Activated T-helper 2 cell treated with anti-CD3 and anti-CD28 coated beads, Interferon-gamma antibody, Interleukin-2, Interleukin-4, amounts not matched to agents 10 μg/mL and 5 μg/mL and 100 μg/mL, durations not matched to agents 14 hours and 24 hours and 36 hours (primary cell): ENCODE data around the gene DNAJC1. TPM values are rescaled to one million over a fixed set of nuclear protein-coding genes. Genes with fewer than 3 reads are reported as not detected.

Experiments
- DNase-seq: peaks from one replicate; pipeline ENCODE4 v3.0.0; 2021; ENCODE audit warnings: low spot score
- H3K27ac Mint-ChIP-seq: one replicate; pipeline ENCODE4 v1.8.0; 2021; ENCODE audit warnings: mixed read lengths
- H3K27me3 Mint-ChIP-seq: one replicate; pipeline ENCODE4 v1.8.0; 2021; ENCODE audit warnings: low read depth, mixed read lengths
- H3K36me3 Mint-ChIP-seq: one replicate; pipeline ENCODE4 v1.8.0; 2021; ENCODE audit warnings: low read depth, mixed read lengths
- H3K4me1 Mint-ChIP-seq: one replicate; pipeline ENCODE4 v1.8.0; 2021; ENCODE audit warnings: low read depth, mixed read lengths
- H3K4me3 Mint-ChIP-seq: one replicate; pipeline ENCODE4 v1.8.0; 2021; ENCODE audit warnings: low read depth, mild to moderate bottlenecking, moderate library complexity, mixed read lengths
- H3K9me3 Mint-ChIP-seq: one replicate; pipeline ENCODE4 v1.8.0; 2021; ENCODE audit warnings: mixed read lengths
- intact Hi-C: fragments of 100-400 bp; cut with micrococcal nuclease; formaldehyde crosslinking; loops from one replicate; pipeline ENCODE4 v1.15.1; 2023
- total RNA-seq: library from RNA; stranded (reverse); gene quantifications from 2 replicates; pipeline ENCODE4 v1.2.3, GENCODE V29; 2022

DNAJC1 gene
- total RNA-seq, 1 donor from 2014 or later = 24.0 TPM

DNA sequence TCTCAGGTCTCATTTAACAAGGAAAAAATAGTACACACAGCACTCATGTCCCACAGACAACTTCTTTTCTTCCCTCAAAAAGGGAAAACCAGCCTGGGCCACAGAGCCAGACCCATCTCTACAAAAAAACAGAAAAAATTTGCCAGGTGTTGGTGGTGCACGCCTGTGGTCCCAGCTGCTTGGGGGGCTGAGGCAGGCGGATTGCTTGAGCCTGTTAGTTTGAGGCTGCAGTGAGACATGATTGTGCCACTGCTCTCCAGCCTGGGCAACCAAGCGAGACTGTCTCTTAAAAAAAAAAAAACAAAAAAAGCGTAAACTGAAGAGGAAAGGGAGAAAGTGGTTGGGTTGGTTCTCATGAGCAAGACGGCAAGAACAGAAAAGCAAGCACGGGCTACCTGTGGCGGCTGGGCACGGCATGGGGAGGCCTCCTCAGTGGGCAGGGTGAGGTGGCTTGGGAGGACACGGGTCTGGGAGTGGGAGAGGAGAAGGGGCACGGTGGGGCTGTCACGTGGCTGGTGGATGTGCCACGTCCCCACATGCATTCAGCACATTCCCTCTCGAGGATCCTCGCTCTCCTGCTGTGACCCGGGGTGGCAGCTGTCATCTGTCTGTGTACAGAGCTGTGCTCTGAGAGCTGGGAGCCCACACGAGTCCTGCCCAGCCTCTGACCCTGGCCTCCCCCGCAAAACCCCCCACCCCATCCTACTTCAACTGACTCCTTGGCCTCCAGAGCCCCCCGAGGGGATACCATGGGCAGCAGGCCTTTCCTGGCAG, 249.8 kb downstream of the DNAJC1 start:
- intact Hi-C loops = no loop called here
- Mint-ChIP-seq H3K4me1 (peaks cover 3% of the 10 kb centered on the region), H3K27me3 (no peaks in the 10 kb centered on the region), H3K9me3 (no peaks in the 10 kb centered on the region), H3K27ac (no peak overlapping the region), H3K36me3 (no peaks in the 10 kb centered on the region), H3K4me3 (no peak overlapping the region)
- DNase-seq = no peak

DNA sequence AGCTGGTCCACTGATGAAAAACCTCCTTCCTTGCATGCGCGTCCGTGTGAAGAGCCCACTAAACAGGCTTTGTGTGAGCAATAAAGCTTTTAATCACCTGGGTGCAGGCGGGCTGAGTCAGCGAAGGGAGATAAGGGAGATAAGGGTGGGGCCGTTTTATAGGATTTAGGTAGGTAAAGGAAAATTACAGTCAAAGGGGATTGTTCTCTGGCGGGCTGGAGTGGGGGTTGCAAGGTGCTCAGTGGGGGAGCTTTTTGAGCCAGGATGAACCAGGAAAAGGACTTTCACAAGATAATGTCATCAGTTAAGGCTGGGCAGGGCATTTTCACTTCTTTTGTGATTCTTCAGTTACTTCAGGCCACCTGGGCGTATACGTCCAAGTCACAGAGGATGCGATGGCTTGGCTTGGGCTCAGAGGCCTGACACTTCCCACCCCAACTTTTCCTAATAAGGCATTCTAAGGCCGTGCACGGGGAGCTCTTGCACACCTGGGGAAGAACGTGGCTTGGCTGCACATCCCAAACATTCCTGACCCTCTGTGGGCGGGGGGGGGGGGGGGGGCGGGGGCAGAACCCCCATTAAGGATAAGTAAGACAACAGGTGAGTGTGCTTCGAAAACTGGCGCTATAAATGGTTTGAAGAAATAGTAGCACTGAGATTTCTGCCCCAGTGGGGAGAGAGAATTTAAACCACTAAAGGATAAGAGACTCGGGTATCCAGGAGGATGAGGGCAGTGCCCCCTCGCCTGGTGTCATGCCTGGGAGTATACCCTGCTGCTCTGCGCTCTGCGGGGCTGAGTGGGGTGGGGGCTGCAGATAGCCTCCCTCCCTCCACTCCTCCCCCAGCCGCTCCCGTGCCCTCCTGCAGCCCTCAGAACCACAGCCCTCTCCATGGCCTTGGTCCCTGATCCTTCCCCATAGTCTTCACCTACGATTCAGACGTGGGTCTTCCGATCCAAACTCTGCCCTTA, 251.9 kb downstream of the DNAJC1 start:
- no peak overlapping the region for H3K27ac Mint-ChIP-seq
- peaks cover 3% of the 10 kb centered on the region for H3K4me1 Mint-ChIP-seq
- H3K4me3 Mint-ChIP-seq = no peak overlapping the region
- no peaks in the 10 kb centered on the region for H3K9me3 Mint-ChIP-seq
- DNase-seq = no peak
- H3K36me3 Mint-ChIP-seq = no peaks in the 10 kb centered on the region
- intact Hi-C loops = no loop called here
- H3K27me3 Mint-ChIP-seq = no peaks in the 10 kb centered on the region

- Mint-ChIP-seq H3K4me1 (peaks cover 8% of the 10 kb centered on the region), H3K4me3 (no peak overlapping the region), H3K27me3 (no peaks in the 10 kb centered on the region), H3K36me3 (peaks cover 5% of the 10 kb centered on the region), H3K9me3 (no peaks in the 10 kb centered on the region), H3K27ac (no peak overlapping the region)
- intact Hi-C loops = no loop called here
- no peak for DNase-seq
Observed at GRCh38 chr10:21750424-21750823, 253.1 kb downstream of the DNAJC1 start.

GRCh38 chr10:21749788-21750187, 253.7 kb downstream of the DNAJC1 start:
- Mint-ChIP-seq H3K4me1 (peaks cover 8% of the 10 kb centered on the region), H3K4me3 (no peak overlapping the region), H3K27ac (no peak overlapping the region), H3K9me3 (no peaks in the 10 kb centered on the region), H3K36me3 (peaks cover 5% of the 10 kb centered on the region), H3K27me3 (no peaks in the 10 kb centered on the region)
- DNase-seq = no peak
- intact Hi-C loops = no loop called here

- intact Hi-C loops = no loop called here
- H3K36me3 Mint-ChIP-seq = peaks cover 18% of the 10 kb centered on the region
- no peak overlapping the region for H3K27ac Mint-ChIP-seq
- H3K27me3 Mint-ChIP-seq = no peaks in the 10 kb centered on the region
- peaks cover 8% of the 10 kb centered on the region for H3K4me1 Mint-ChIP-seq
- H3K9me3 Mint-ChIP-seq = no peaks in the 10 kb centered on the region
- DNase-seq = no peak
- no peak overlapping the region for H3K4me3 Mint-ChIP-seq
Observed at GRCh38 chr10:21747809-21748208, 255.7 kb downstream of the DNAJC1 start.

- peaks cover 10% of the 10 kb centered on the region for H3K4me1 Mint-ChIP-seq
- no peaks in the 10 kb centered on the region for H3K9me3 Mint-ChIP-seq
- H3K27me3 Mint-ChIP-seq = no peaks in the 10 kb centered on the region
- H3K36me3 Mint-ChIP-seq = peaks cover 32% of the 10 kb centered on the region
- no peak for DNase-seq
- H3K27ac Mint-ChIP-seq = no peak overlapping the region
- H3K4me3 Mint-ChIP-seq = no peak overlapping the region
- intact Hi-C loops = no loop called here
Observed at GRCh38 chr10:21746118-21746517, 257.4 kb downstream of the DNAJC1 start.

DNA sequence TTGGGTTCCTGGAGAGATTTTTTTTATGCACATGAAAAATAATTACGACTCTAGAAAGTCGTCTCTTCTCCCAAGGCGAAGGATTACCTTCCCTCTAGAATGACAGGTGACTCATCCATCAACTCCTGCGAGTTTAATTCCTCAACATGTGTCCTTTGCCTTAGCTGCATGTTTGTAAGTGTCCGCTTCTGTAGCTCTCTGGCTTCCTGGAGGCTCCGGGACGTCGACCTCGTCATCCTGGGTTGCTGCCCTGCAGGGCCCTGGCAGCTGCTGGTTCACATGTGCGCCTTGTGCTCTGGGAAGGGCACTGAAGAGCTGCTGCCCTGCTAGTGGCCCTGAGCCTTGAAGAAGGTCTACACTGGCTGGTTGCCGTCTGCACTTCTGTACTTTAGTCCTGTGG, 259.3 kb downstream of the DNAJC1 start:
- H3K27ac Mint-ChIP-seq = no peak overlapping the region
- no peak for DNase-seq
- intact Hi-C loops = no loop called here
- no peak overlapping the region for H3K4me3 Mint-ChIP-seq
- peaks cover 46% of the 10 kb centered on the region for H3K36me3 Mint-ChIP-seq
- H3K9me3 Mint-ChIP-seq = no peaks in the 10 kb centered on the region
- no peaks in the 10 kb centered on the region for H3K27me3 Mint-ChIP-seq
- peaks cover 22% of the 10 kb centered on the region for H3K4me1 Mint-ChIP-seq

DNA sequence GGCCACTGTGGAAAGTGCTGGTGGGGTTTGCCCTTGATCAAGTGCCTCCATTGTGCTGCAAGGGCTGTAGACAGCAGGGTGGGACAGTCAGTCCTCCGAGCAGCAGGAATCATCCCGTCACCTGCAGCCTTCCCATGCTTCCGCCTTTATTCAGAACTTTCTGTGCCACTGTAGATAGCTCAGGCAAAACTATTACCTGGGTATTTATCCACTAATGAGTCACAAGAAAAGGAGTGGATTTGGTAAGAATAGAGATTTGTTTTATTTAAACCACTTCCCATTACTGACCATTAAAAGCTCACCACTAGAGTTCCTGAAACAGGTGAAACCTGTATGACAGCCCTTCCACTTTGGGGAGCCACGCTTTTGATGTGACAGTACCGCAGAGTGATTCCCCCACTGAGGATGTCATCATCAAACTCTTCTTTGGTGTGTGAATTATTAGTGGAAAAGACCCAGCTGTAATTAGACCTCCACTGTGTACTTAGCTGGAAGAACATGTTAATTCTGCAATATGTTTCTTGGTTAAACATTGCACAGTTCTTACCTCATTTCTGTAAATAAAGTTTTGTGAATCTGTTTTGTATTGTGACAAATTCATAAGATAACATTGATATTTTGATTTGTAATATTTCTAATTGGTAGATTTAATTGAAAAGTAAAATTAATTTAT, 260.7 kb downstream of the DNAJC1 start:
- Mint-ChIP-seq H3K4me1 (peaks cover 25% of the 10 kb centered on the region), H3K36me3 (peaks cover 53% of the 10 kb centered on the region), H3K4me3 (no peak overlapping the region), H3K27ac (no peak overlapping the region), H3K27me3 (no peaks in the 10 kb centered on the region), H3K9me3 (no peaks in the 10 kb centered on the region)
- no peak for DNase-seq
- intact Hi-C loops = no loop called here

DNA sequence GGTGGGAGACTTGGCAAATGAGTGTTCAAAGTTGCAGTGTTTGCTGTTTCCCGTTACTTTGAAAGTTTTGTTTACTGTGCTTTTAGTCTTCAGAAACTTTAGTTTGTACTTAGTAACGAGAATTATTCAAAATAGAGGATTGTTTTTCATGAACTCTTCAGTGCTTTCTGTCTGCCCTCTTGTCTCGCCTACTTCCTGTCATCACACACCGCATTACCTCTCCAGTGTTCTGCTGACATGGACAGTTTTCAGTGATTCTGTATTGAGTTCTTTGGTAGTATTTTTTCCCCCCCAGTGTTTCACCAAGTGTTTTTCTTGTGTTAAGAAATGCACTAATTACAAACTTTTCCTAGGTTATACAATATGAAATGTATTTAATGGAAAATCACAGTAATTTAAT, 262.5 kb downstream of the DNAJC1 start:
- H3K27me3 Mint-ChIP-seq = no peaks in the 10 kb centered on the region
- H3K4me3 Mint-ChIP-seq = no peak overlapping the region
- peaks cover 33% of the 10 kb centered on the region for H3K4me1 Mint-ChIP-seq
- peaks cover 64% of the 10 kb centered on the region for H3K36me3 Mint-ChIP-seq
- no peak overlapping the region for H3K27ac Mint-ChIP-seq
- intact Hi-C loops = no loop called here
- no peak for DNase-seq
- H3K9me3 Mint-ChIP-seq = no peaks in the 10 kb centered on the region

GRCh38 chr10:21737106-21737505, 266.4 kb downstream of the DNAJC1 start:
- no peak overlapping the region for H3K27ac Mint-ChIP-seq
- DNase-seq = no peak
- no peak overlapping the region for H3K4me3 Mint-ChIP-seq
- intact Hi-C loops = no loop called here
- H3K9me3 Mint-ChIP-seq = no peaks in the 10 kb centered on the region
- peaks cover 35% of the 10 kb centered on the region for H3K4me1 Mint-ChIP-seq
- H3K27me3 Mint-ChIP-seq = no peaks in the 10 kb centered on the region
- peaks cover 57% of the 10 kb centered on the region for H3K36me3 Mint-ChIP-seq

- Mint-ChIP-seq H3K4me3 (no peak overlapping the region), H3K27me3 (no peaks in the 10 kb centered on the region), H3K9me3 (no peaks in the 10 kb centered on the region), H3K27ac (no peak overlapping the region), H3K4me1 (peaks cover 19% of the 10 kb centered on the region), H3K36me3 (peaks cover 50% of the 10 kb centered on the region)
- intact Hi-C loops = loop anchor here (5.0 kb wide), 1 partner anchor 201 kb away; the partner anchor contains the start of gene MLLT10
- no peak for DNase-seq
Observed at GRCh38 chr10:21733710-21734109, 269.8 kb downstream of the DNAJC1 start.

GRCh38 chr10:21732067-21732772, 271.3 kb downstream of the DNAJC1 start:
- intact Hi-C loops = loop anchor here (1.0 to 5.0 kb wide), 2 partner anchors 200 to 237 kb away; partner anchors contain the start of gene MLLT10
- Mint-ChIP-seq H3K36me3 (peaks cover 56% of the 10 kb centered on the region), H3K9me3 (no peaks in the 10 kb centered on the region)

More at GRCh38 chr10:21732067-21732772, 271.3 kb downstream of the DNAJC1 start:
- peaks cover 23% of the 10 kb centered on the region for H3K4me1 Mint-ChIP-seq
- peak; percentile 34 for DNase-seq
- H3K27ac Mint-ChIP-seq = no peak overlapping the region
- no peak overlapping the region for H3K4me3 Mint-ChIP-seq
- H3K27me3 Mint-ChIP-seq = no peaks in the 10 kb centered on the region
